Adrenal gland (tissue), 12 donors: ENCODE measurements around the gene NF1. TPM values are rescaled to one million over a fixed set of nuclear protein-coding genes. Genes with fewer than 3 reads are reported as not detected.
"Not testable (repeated sequence)": the region's sequence is repeated elsewhere in the genome, so short reads cannot be mapped to it uniquely, and the experiment has no call there.

Experiments used
- DNase-seq, 7 donors: peaks; one replicate each; pipeline ENCODE4 v3.0.0-alpha.2; 2019 to 2020
- H3K27ac ChIP-seq, 5 donors: fragments of 200-600 bp; sonication (generic) in 4 of 5; 1 replicate in 3 of 5; 2 replicates in 2 of 5; pipeline versions ENCODE4 v1.5.1 to v1.8.0; 2016 to 2020; ENCODE audit warnings: mild to moderate bottlenecking in 1 of 5
- H3K27me3 ChIP-seq: fragments of 200-600 bp; 2 replicates; pipeline ENCODE4 v1.8.0; 2021
- H3K36me3 ChIP-seq, 2 donors: fragments of 200-600 bp; replicated peaks in 1 of 2; 1 replicate in 1 of 2; 2 replicates in 1 of 2; pipeline versions ENCODE4 v1.5.1 to v1.8.0; 2018 to 2022
- H3K4me1 ChIP-seq, 2 donors: fragments of 200-600 bp; replicated peaks in 1 of 2; 1 replicate in 1 of 2; 2 replicates in 1 of 2; pipeline versions ENCODE4 v1.5.1 to v1.8.0; 2018 to 2021
- H3K4me3 ChIP-seq, 4 donors: fragments of 200-600 bp; sonication (generic) in 3 of 4; one replicate each; pipeline ENCODE4 v1.5.1; 2016 to 2018
- H3K9me3 ChIP-seq, 3 donors: fragments of 200-600 bp; sonication (generic) in 1 of 3; replicated peaks in 1 of 3; 1 replicate in 2 of 3; 2 replicates in 1 of 3; pipeline versions ENCODE4 v1.5.1 to v1.8.0; 2016 to 2021
- POLR2A ChIP-seq, 2 donors: fragments of 450-650 bp; IDR thresholded peaks; one replicate each; pipeline ENCODE4 v1.6.1; 2017; ENCODE audit warnings: antibody characterized with exemption in 2 of 2, mild to moderate bottlenecking in 2 of 2, moderate library complexity in 1 of 2
- WGBS, 4 donors: extraction: QIAGEN DNeasy Blood & Tissue Kit in 2 of 4; methylation state at CpG; one replicate each; pipeline versions ENCODE4 v1.1.5 to v1.1.7; 2013 to 2017; 5-methylcytosine and 5-hydroxymethylcytosine counted together
- intact Hi-C, 2 donors: fragments of 100-400 bp; cut with DNase I; formaldehyde crosslinking; loops; one replicate each; pipeline versions ENCODE4 v1.14.1 to v1.15.0; 2022 to 2023
- polyA plus RNA-seq, 3 donors: library from polyadenylated mRNA; stranded (reverse); fragments of 200-250 nt in 2 of 3; fragments of 350-450 nt in 1 of 3; fragmentation: Illumina TruSeq in 1 of 3; extraction: RNeasy Lipid Tissue Mini Kit (QIAGEN cat#74804) in 1 of 3; gene quantifications; one replicate each; pipeline ENCODE4 v1.2.3, GENCODE V29; 2013 to 2014
- total RNA-seq, 9 donors: library from RNA; depleted of rRNA in 4 of 9; stranded (reverse); fragments of >200 nt in 4 of 9; fragments of 120-200 nt in 1 of 9; fragmentation: NEBNext Ultra II Directional in 1 of 9; extraction: Animal tissue kit (Norgen Biotek cat#: 25700) in 1 of 9; gene quantifications; one replicate each; pipeline versions ENCODE4 v1.1.0 to v1.2.4, GENCODE V29; 2013 to 2023
- TF ChIP-seq, protein P1 (sequence below), 6 experiments: fragments of 450-650 bp in 4 of 6; fragments of 200-600 bp in 2 of 6; sonication (generic) in 1 of 6; IDR thresholded peaks; 1 replicate in 5 of 6; 2 replicates in 1 of 6; pipeline versions ENCODE4 v1.5.1 to v1.8.0; 2016 to 2021; ENCODE audit warnings: antibody characterized with exemption in 6 of 6, mild to moderate bottlenecking in 2 of 6, moderate library complexity in 1 of 6
- donor health status: healthy with polysubstance abuse.
- donor health status: Bipolar disorder and iron deficiency.
- donor health status: DM: yes; HTN: yes; CAD: no.
- donor health status: DM: no; HTN: no; CAD: no.
- donor health status: DM: no; HTN: no; CAD: no.
- donor health status: DM: yes; HTN: yes; CAD: no.

Gene NF1
- total and polyA plus RNA-seq, 12 donors, result 8.8 to 91.3 (median 53.5) TPM

DNA sequence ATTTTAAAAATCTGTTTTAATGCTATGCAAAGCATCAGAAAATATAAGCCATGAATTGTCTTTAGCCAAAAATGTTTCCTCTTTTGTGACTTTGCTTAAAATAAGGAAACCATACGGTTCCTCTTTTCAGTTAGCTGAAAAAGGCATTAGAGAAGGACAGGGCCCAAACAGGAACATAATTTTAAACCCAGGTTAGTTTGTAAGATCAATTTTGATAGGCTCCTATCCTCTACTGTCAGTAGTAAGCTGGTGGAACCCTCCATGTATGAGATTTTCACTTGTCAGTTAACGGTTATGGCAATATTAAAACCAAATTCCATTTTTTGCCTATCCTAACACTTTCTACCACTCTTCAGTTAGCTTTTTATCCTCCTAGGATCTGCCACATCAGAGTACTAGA lies 214.8 kb downstream of the NF1 start:
- intact Hi-C loops, result no loop called here
- no peaks in the 10 kb centered on the region for H3K27me3 ChIP-seq
- no peak for TF ChIP-seq POLR2A (IDR thresholded peaks at IDR 0.05)
- TF ChIP-seq, protein P1, sequence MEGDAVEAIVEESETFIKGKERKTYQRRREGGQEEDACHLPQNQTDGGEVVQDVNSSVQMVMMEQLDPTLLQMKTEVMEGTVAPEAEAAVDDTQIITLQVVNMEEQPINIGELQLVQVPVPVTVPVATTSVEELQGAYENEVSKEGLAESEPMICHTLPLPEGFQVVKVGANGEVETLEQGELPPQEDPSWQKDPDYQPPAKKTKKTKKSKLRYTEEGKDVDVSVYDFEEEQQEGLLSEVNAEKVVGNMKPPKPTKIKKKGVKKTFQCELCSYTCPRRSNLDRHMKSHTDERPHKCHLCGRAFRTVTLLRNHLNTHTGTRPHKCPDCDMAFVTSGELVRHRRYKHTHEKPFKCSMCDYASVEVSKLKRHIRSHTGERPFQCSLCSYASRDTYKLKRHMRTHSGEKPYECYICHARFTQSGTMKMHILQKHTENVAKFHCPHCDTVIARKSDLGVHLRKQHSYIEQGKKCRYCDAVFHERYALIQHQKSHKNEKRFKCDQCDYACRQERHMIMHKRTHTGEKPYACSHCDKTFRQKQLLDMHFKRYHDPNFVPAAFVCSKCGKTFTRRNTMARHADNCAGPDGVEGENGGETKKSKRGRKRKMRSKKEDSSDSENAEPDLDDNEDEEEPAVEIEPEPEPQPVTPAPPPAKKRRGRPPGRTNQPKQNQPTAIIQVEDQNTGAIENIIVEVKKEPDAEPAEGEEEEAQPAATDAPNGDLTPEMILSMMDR (IDR thresholded peaks at IDR 0.05), result no peak
- H3K27ac ChIP-seq, result peak overlapping the region in 3 of 5 donors; percentile 40 to 47 (median 41)
- 68 to 75% (median 73%) methylated on average over 2 of the region's 2 CpGs for WGBS, 4 donors
- peaks cover 0 to 3% of the 10 kb centered on the region in 2 donors for H3K4me1 ChIP-seq
- H3K4me3 ChIP-seq, result no peak overlapping the region
- no peaks in the 10 kb centered on the region for H3K9me3 ChIP-seq
- no peak for DNase-seq
- no peaks in the 10 kb centered on the region for H3K36me3 ChIP-seq

GRCh38 chr17:31310260-31310659 lies 215.5 kb downstream of the NF1 start:
- TF ChIP-seq, protein P1 (IDR thresholded peaks at IDR 0.05), result no peak
- no peak for TF ChIP-seq POLR2A (IDR thresholded peaks at IDR 0.05)
- intact Hi-C loops, result no loop called here
- Histone ChIP-seq H3K27ac (peak overlapping the region in 1 of 5 donors; percentile 38), H3K4me1 (peaks cover 0 to 3% of the 10 kb centered on the region in 2 donors), H3K4me3 (no peak overlapping the region), H3K9me3 (no peaks in the 10 kb centered on the region), H3K36me3 (no peaks in the 10 kb centered on the region), H3K27me3 (no peaks in the 10 kb centered on the region)
- no peak for DNase-seq
- 37 to 79% (median 59%) methylated on average over 2 of the region's 2 CpGs for WGBS, 4 donors

GRCh38 chr17:31310886-31311285 lies 216.1 kb downstream of the NF1 start:
- DNase-seq, result no peak
- H3K4me3 ChIP-seq, result peak overlapping the region in 1 of 4 donors; percentile 25
- H3K36me3 ChIP-seq, result no peaks in the 10 kb centered on the region
- peak overlapping the region in 1 of 5 donors; percentile 38 for H3K27ac ChIP-seq
- H3K9me3 ChIP-seq, result no peaks in the 10 kb centered on the region
- 72 to 82% (median 79%) methylated on average over 7 of the region's 7 CpGs for WGBS, 4 donors
- peaks cover 0 to 3% of the 10 kb centered on the region in 2 donors for H3K4me1 ChIP-seq
- TF ChIP-seq, protein P1 (IDR thresholded peaks at IDR 0.05), result no peak
- TF ChIP-seq POLR2A (IDR thresholded peaks at IDR 0.05), result no peak
- intact Hi-C loops, result no loop called here
- H3K27me3 ChIP-seq, result no peaks in the 10 kb centered on the region

GRCh38 chr17:31311526-31311925 lies 216.7 kb downstream of the NF1 start:
- TF ChIP-seq, protein P1 (IDR thresholded peaks at IDR 0.05), result no peak
- TF ChIP-seq POLR2A (IDR thresholded peaks at IDR 0.05), result no peak
- Histone ChIP-seq H3K27ac (peak overlapping the region in 1 of 5 donors; percentile 38), H3K27me3 (no peaks in the 10 kb centered on the region), H3K4me1 (peaks cover 0 to 10% of the 10 kb centered on the region in 2 donors), H3K4me3 (peak overlapping the region in 1 of 4 donors; percentile 25), H3K36me3 (no peaks in the 10 kb centered on the region), H3K9me3 (no peaks in the 10 kb centered on the region)
- no peak for DNase-seq
- intact Hi-C loops, result no loop called here
- 72 to 84% (median 78%) methylated on average over 3 of the region's 3 CpGs for WGBS, 4 donors

DNA sequence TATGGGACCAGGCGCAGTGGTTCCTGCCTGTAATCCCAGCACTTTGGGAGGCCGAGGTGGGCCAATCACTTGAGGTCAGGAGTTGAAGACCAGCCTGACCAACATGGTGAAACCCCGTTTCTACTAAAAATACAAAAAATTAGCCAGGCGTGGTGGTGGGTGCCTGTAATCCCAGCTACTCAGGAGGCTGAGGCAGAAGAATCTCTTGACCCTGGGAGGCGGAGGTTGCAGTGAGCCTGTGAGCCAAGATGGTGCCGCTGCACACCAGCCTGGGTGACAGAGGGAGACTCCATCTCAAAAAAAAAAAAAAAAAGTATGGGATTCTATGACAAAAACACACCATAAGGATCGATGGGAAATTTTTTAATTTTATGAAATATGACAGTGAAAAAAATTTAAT lies 217.4 kb downstream of the NF1 start:
- H3K27ac ChIP-seq, result peak overlapping the region in 2 of 5 donors; percentile 33 to 38
- H3K36me3 ChIP-seq, H3K27me3 ChIP-seq, H3K9me3 ChIP-seq, intact Hi-C loops, DNase-seq: not testable (repeated sequence)
- H3K4me3 ChIP-seq, result peak overlapping the region in 1 of 4 donors; percentile 29
- H3K4me1 ChIP-seq, result peaks cover 0 to 14% of the 10 kb centered on the region in 2 donors
- 63 to 90% (median 70%) methylated on average over 6 to 7 of the region's 7 CpGs for whole genome bisulfite sequencing, 4 donors
